HG03159 (cell line): ENCODE measurements around the gene PCDHB13.
"Not testable (repeated sequence)": the region's sequence is repeated elsewhere in the genome, so short reads cannot be mapped to it uniquely, and the experiment has no call there.

ENCODE experiments used
- ATAC-seq: cut with Tn5 transposase; IDR thresholded peaks from one replicate; pipeline ENCODE4 v1.9.1; 2021; ENCODE audit warnings: mild to moderate bottlenecking, moderate library complexity; ENCODE audit not compliant: unreplicated experiment

PCDHB13 gene

GRCh38 chr5:141201126-141201525 is 12.6 kb upstream of the PCDHB13 start:
- ATAC-seq = not testable (repeated sequence)

- ATAC-seq = not testable (repeated sequence)
Measured at GRCh38 chr5:141201646-141202045, 12.1 kb upstream of the PCDHB13 start.

DNA sequence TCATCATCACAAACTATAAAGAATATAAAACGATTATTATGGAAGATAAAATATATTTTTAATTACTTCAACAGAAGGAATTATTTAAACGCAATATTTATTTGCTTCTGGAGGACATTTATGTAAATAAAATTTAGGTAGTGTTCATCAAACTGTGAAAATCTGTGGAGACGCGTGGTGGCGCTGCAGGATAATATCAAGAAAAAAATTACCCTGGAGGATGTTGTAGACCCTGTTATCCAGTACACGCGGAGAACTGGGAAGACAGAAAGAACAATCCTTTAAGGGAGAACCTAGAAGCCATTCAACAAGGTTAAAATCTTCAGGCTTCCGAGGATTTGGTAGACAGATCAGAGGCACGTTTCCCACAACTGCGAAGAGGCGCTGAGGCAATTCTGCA is 5.2 kb upstream of the PCDHB13 start, which contains the start of gene PCDHB12:
PCDHB12 (plus strand) TSS at position 242 of the 400 bp plus-strand sequence. CDS start 189 bp downstream, outside the sequence.
- ATAC-seq = no peak

GRCh38 chr5:141210281-141210680 is 3.4 kb upstream of the PCDHB13 start:
- not testable (repeated sequence) for ATAC-seq

GRCh38 chr5:141210849-141211248 is 2.9 kb upstream of the PCDHB13 start:
- not testable (repeated sequence) for ATAC-seq

DNA sequence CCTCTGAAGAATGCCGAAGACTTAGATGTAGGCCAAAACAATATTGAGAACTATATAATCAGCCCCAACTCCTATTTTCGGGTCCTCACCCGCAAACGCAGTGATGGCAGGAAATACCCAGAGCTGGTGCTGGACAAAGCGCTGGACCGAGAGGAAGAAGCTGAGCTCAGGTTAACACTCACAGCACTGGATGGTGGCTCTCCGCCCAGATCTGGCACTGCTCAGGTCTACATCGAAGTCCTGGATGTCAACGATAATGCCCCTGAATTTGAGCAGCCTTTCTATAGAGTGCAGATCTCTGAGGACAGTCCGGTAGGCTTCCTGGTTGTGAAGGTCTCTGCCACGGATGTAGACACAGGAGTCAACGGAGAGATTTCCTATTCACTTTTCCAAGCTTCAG is 864 bp downstream of the PCDHB13 start:
- not testable (repeated sequence) for ATAC-seq

DNA sequence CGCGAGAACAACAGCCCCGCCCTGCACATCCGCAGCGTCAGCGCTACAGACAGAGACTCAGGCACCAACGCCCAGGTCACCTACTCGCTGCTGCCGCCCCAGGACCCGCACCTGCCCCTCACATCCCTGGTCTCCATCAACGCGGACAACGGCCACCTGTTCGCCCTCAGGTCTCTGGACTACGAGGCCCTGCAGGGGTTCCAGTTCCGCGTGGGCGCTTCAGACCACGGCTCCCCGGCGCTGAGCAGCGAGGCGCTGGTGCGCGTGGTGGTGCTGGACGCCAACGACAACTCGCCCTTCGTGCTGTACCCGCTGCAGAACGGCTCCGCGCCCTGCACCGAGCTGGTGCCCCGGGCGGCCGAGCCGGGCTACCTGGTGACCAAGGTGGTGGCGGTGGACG is 1.8 kb downstream of the PCDHB13 start:
- not testable (repeated sequence) for ATAC-seq

- ATAC-seq = not testable (repeated sequence)
Measured at GRCh38 chr5:141216035-141216434, 2.3 kb downstream of the PCDHB13 start.

GRCh38 chr5:141223112-141223783 is 9.5 kb downstream of the PCDHB13 start, which contains the start of gene PCDHB14:
Gene PCDHB14, plus strand, starts transcription at chr5:141223343. Its CDS starts 163 bp downstream, at chr5:141223506.
- ATAC-seq = no peak

- ATAC-seq = not testable (repeated sequence)
Measured at GRCh38 chr5:141224844-141225243, 11.1 kb downstream of the PCDHB13 start.

DNA sequence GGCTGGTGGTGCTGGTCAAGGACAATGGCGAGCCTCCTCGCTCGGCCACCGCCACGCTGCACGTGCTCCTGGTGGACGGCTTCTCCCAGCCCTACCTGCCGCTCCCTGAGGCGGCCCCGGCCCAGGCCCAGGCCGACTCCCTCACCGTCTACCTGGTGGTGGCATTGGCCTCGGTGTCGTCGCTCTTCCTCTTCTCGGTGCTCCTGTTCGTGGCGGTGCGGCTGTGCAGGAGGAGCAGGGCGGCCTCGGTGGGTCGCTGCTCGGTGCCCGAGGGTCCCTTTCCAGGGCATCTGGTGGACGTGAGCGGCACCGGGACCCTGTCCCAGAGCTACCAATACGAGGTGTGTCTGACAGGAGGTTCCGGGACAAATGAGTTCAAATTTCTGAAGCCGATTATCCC is 11.7 kb downstream of the PCDHB13 start:
- ATAC-seq = not testable (repeated sequence)

DNA sequence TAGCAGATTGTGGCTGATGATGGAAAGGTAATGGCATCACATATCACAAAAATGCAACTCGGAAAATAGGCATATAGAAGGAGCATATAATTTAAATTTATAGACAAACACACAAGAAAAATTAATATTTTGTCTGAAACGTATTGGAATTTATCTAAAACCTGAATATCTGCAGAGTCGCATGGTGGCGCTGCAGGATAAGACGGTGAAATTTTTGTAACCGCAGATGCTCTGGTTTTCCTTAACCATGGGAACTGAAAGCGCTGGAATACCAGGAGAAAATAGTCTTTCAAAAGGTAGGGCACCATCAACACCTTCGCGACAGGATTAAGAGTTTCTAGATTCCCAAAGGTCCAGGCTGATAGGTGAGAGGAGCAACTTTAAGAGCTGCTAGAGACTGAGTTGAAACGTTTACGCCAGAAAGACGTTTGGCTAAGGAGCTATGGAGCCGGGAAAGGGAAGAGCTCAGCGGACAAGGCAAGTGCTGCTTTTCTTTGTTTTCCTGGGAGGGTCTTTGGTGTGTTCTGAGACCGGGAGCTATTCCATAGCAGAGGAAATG is 20.5 kb downstream of the PCDHB13 start:
- ATAC-seq = no peak

DNA sequence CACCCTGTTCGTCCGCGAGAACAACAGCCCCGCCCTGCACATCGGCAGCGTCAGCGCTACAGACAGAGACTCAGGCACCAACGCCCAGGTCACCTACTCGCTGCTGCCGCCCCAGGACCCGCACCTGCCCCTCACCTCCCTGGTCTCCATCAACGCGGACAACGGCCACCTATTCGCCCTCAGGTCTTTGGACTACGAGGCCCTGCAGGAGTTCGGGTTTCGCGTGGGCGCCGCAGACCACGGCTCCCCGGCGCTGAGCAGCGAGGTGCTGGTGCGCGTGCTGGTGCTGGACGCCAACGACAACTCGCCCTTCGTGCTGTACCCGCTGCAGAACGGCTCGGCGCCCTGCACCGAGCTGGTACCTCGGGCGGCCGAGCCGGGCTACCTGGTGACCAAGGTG is 22.2 kb downstream of the PCDHB13 start:
- not testable (repeated sequence) for ATAC-seq

GRCh38 chr5:141236516-141237313 is 23.0 kb downstream of the PCDHB13 start:
- no peak for ATAC-seq

DNA sequence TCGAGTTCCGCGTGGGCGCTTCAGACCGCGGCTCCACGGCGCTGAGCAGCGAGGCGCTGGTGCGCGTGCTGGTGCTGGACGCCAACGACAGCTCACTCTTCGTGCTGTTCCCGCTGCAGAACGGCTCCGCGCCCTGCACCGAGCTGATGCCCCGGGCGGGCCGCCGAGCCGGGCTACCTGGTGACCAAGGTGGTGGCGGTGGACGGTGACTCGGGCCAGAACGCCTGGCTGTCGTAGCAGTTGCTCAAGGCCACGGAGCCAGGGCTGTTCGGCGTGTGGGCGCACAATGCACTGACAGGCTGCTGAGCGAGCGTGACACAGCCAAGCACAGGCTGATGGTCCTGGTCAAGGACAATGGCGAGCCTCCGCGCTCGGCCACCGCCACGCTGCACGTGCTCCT is 27.8 kb downstream of the PCDHB13 start:
- ATAC-seq = no peak

DNA sequence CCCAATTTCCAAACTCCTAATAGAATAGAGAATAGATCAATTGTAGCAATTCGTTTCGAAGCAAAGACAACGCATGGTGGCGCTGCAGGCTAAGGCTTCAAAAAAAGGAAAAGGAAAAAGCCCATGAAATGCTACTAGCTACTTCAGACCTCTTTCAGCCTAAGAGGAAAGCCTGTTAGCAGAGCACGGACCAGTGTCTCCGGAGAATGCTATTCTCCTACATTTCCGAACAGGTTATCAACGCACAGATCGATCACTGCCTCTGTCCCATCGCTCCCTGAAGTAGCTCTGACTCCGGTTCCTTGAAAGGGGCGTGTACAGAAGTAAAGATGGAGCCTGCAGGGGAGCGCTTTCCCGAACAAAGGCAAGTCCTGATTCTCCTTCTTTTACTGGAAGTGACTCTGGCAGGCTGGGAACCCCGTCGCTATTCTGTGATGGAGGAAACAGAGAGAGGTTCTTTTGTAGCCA is 31.6 kb downstream of the PCDHB13 start, which contains the start of gene PCDHB15:
PCDHB15 (plus strand) TSS at position 146 of the 468 bp plus-strand sequence; CDS start at position 330, 184 bp downstream.
- no peak for ATAC-seq

- not testable (repeated sequence) for ATAC-seq
Measured at GRCh38 chr5:141246971-141247370, 33.3 kb downstream of the PCDHB13 start.

DNA sequence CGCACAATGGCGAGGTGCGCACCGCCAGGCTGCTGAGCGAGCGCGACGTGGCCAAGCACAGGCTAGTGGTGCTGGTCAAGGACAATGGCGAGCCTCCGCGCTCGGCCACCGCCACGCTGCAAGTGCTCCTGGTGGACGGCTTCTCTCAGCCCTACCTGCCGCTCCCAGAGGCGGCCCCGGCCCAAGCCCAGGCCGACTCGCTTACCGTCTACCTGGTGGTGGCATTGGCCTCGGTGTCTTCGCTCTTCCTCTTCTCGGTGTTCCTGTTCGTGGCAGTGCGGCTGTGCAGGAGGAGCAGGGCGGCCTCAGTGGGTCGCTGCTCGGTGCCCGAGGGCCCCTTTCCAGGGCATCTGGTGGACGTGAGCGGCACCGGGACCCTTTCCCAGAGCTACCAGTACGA is 33.7 kb downstream of the PCDHB13 start:
- ATAC-seq = not testable (repeated sequence)

- no peak for ATAC-seq
Measured at GRCh38 chr5:141250576-141250975, 36.9 kb downstream of the PCDHB13 start.

GRCh38 chr5:141258464-141258863 is 44.7 kb downstream of the PCDHB13 start:
- ATAC-seq = no peak

- no peak for ATAC-seq
Measured at GRCh38 chr5:141258948-141259347, 45.2 kb downstream of the PCDHB13 start.
